ENCODE measurements around the gene TRPM3.
"Not testable (repeated sequence)": the region's sequence is repeated elsewhere in the genome, so short reads cannot be mapped to it uniquely, and the experiment has no call there.

The TRPM3 gene

GRCh38 chr9:70639853-70640814 is 481.3 kb downstream of the TRPM3 start:
- no peak for DNase-seq

- no peak for DNase-seq
Measured at GRCh38 chr9:70635790-70636189, 485.6 kb downstream of the TRPM3 start.

- no peak for DNase-seq
Measured at GRCh38 chr9:70634696-70635095, 486.7 kb downstream of the TRPM3 start.

- no peak for DNase-seq
Measured at GRCh38 chr9:70630971-70631370, 490.4 kb downstream of the TRPM3 start.

GRCh38 chr9:70629080-70629685 is 492.2 kb downstream of the TRPM3 start:
- not testable (repeated sequence) for DNase-seq

GRCh38 chr9:70625078-70625477 is 496.3 kb downstream of the TRPM3 start:
- no peak for DNase-seq

GRCh38 chr9:70618784-70619183 is 502.6 kb downstream of the TRPM3 start:
- no peak for DNase-seq

GRCh38 chr9:70617033-70617828 is 504.2 kb downstream of the TRPM3 start:
- DNase-seq, result no peak

GRCh38 chr9:70616228-70616990 is 505.0 kb downstream of the TRPM3 start:
- DNase-seq, result no peak

GRCh38 chr9:70615464-70616138 is 505.8 kb downstream of the TRPM3 start:
- DNase-seq, result no peak

- DNase-seq, result no peak
Measured at GRCh38 chr9:70614786-70615463, 506.5 kb downstream of the TRPM3 start.

GRCh38 chr9:70613024-70613768 is 508.2 kb downstream of the TRPM3 start:
- no peak for DNase-seq

- DNase-seq, result no peak
Measured at GRCh38 chr9:70610287-70610644, 511.2 kb downstream of the TRPM3 start.

- DNase-seq, result no peak
Measured at GRCh38 chr9:70609542-70610286, 511.7 kb downstream of the TRPM3 start.

GRCh38 chr9:70609011-70609410 is 512.4 kb downstream of the TRPM3 start:
- no peak for DNase-seq

- no peak for DNase-seq
Measured at GRCh38 chr9:70607926-70608325, 513.5 kb downstream of the TRPM3 start.

GRCh38 chr9:70607329-70607728 is 514.1 kb downstream of the TRPM3 start:
- no peak for DNase-seq

- no peak for DNase-seq
Measured at GRCh38 chr9:70603020-70603411, 518.4 kb downstream of the TRPM3 start.

GRCh38 chr9:70602321-70603019 is 519.0 kb downstream of the TRPM3 start:
- no peak for DNase-seq

Measured in SHP77 treated with DMSO at 0.1 percent for 48 hours (cell line).